ENCODE data around the gene C8B.

DNA sequence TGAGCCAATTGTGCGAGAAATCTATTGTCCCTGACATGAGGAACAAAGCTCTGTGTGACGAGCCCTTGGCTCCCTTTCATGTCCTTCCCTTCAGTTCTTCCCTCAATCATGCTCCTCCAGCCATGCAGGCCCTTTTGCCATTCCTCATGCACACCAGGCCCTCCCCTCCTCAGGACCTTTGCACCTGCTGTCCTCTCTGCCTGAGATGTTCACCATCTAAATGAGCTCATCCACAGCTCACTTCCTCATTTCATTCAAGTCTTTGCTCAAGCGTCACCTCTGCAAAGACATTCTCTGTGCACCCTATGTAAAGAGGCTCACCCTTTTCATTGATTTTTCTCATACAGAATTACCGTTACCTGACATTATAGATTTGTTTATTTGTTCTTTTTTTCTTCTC is 43.7 kb downstream of the C8B start:
- TF ChIP-seq ZNF274 (IDR thresholded peaks at IDR 0.05; ENCODE audit: low read depth, low read length) (no peak), YY1 (IDR thresholded peaks at IDR 0.05; ENCODE audit: insufficient read depth, insufficient read length) (no peak), SUZ12 (IDR thresholded peaks at IDR 0.05; ENCODE audit: extremely low read depth, insufficient read depth, insufficient read length) (no peak)
